NCI-H524 treated with DMSO at 0.1 percent for 48 hours (cell line): ENCODE data around the gene ABLIM1.

Experiments
- DNase-seq: peaks from one replicate; lab custom pipeline; 2025; lab: John Stamatoyannopoulos, UW

ABLIM1 gene

DNA sequence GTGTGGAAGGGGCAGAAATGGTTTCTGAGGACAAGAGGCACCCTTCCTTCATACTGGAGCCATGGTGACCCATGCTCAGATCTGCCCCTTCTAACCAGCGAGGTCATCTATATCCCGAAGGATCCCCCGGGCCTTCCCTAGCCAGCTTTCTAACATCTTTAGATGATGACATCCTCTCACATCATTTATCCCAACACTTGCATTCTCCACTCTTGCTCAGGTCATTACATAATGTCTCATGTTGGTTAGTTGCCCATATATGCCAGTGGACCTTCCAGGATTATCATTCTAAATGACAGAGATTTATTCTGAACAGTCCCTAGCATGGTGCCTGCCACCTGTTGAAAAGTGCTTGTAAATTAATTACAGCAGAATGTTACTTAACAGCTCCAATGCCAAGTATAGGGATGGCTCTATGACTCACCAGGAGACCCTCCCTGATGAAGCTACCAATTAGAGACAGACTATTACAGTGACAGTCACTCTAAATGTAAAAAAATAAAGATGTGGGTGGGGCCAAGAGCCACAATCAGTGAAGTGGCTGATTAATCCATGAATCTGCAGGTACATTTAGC is 22.6 kb upstream of the ABLIM1 start:
- no peak for DNase-seq

GRCh38 chr10:114679552-114679951 is 21.5 kb upstream of the ABLIM1 start:
- DNase-seq, result no peak

DNA sequence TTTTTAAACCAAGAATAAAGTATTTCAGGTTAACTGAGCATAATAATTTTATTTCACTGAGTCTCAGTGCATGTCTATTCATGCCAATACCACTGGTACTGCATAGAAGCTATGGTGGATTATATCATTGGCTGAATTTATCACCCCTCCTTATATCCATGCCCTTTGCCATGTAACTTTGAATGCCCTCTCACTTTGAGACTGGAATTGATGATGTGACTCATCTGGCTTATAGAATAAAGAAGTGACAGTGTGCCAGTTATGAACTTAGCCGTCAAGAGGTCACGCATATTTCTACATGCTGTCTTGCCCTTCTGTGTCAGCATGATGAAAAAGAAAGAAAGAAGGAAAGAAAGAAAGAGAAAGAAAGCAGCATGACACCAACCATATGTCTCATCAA is 20.7 kb upstream of the ABLIM1 start:
- no peak for DNase-seq

- DNase-seq, result no peak
These were observed 20.3 kb upstream of the ABLIM1 start for GRCh38 chr10:114678336-114678735.

DNA sequence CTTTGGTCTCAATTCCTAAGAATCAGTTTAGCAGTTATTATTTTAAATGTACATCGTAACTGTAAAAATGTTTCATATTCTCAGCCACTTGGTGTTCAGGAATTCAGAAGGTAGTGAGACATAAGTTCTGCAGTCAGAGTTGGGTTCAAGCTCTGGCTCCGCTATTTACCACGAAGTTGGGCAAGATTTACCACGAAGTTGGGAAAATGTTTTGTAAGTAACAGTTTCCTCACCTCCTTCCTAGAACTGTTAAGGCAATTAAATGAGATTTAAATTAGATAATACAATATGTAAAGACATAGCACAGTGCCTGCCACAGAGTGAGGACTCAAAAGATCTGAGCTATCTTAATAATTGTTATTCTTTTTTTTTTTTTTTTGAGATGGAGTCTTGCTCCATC is 16.3 kb upstream of the ABLIM1 start:
- DNase-seq, result no peak

DNA sequence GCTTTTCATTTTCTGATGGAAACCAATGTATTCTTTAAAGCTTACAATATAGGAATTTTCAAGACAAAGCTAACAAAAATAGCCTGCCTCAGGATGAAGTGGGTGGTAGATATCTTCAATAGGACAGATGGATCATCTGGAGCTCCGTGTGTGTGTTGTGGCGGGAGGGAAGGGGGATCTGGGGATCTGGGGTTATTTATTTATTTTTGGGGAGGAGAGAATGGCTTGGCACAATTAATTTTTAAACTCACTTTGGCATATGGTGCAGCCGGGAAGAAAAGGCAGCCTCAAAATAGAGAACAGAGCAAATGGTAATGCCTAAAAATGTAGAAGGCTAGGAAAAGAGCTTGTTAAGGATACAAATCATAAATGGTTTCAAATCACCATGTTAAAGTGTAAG is 11.6 kb upstream of the ABLIM1 start:
- DNase-seq, result no peak

GRCh38 chr10:114668375-114669080 is 10.5 kb upstream of the ABLIM1 start:
- no peak for DNase-seq

- DNase-seq, result no peak
These were observed 7.8 kb upstream of the ABLIM1 start for GRCh38 chr10:114665873-114666272.

DNA sequence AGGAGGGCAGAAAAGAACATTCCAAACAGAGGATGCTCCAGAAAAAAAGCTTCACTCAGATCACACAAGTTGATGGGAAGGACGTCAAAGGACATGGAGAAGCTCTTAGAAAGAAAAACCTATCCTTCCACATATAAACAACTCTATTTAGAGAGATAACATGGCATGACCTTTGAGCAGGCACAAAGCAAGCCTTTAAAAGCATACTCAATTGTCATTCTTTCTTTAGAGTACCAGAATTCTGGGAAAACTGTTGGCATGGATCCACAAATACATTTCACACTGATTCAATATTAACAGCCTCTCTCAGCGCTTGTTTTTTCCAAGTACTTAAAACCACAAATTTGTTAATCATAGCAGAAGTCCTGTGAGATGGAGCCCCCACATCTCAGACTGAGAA is 7.3 kb upstream of the ABLIM1 start:
- no peak for DNase-seq

DNA sequence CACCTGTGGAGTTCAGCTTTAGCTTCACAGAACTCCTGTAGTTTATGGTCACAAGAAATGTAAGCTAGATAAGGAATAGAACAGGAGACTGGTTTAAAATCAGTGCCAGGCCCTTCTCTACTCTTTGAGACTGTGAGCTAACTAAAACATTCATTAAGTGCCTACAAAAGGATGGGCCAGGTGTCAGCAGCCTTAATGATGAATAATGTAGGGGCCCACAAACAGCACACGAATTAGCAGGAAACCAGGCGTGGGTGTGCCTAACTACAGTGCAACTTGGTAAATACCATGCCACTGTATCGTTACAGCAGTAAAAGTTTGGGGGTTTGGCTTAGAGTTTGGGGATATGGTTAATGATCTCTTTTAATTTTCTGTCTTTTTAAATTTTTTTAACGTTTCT is 6.1 kb upstream of the ABLIM1 start:
- DNase-seq, result no peak

- DNase-seq, result no peak
These were observed 5.6 kb upstream of the ABLIM1 start for GRCh38 chr10:114663626-114664025.

- DNase-seq, result no peak
These were observed 4.7 kb upstream of the ABLIM1 start for GRCh38 chr10:114662646-114663217.

- no peak for DNase-seq
These were observed 3.3 kb upstream of the ABLIM1 start for GRCh38 chr10:114661212-114661880.

GRCh38 chr10:114655671-114656070 is 2.4 kb downstream of the ABLIM1 start:
- DNase-seq, result no peak

DNA sequence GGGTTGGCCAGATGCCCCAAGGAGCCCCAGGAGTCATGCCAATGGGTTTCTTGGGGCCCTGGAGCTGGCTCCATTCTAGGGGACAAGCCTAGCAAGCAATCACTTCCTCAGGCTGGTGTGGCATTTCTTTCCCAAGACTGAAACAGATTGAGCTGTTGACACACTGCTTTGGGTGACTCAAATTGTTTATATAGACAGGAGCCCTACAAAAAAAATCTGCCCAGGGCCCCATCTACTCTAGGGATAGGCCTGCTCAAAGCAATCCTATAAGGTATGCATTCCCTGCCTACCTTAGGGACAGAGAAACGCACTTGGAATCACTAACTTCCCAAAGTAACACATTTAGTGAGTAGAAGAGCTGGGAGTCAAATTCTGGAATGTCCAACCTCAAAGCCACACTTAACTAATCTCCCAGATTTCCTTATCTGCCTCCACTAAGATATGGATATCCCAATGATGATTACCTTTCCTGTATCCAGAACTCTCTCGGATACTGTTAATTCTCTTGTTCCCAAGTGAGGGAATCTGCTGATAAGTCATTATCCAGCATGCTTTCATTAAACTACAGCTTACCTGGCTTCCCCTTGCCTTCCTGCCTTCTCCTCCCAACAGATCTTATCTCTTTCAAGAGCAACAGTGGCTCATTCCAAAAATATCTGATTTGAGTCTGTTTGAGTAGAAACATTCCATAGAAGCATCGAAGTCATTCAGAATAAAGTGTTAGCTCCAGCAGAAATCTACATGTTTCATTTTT is 3.1 kb downstream of the ABLIM1 start:
- no peak for DNase-seq

DNA sequence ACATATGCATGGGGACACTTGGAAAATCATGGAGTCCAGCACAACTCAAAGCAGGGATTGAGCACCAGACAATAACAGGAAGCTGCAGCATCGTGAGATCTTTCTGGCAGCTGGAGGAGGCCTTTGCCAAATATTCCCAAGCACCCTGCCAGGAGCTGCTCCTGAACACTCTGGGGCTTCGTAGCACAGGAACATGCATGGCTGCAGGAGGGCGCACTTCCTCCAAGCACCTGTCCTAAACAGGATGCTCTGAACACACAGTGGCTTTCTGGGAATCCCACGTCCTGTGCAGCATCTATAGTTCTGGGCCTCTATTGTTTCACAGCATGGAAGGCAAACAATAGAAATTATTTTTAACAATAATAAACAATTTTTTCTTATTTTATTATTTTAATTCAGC is 4.1 kb downstream of the ABLIM1 start:
- DNase-seq, result no peak

DNA sequence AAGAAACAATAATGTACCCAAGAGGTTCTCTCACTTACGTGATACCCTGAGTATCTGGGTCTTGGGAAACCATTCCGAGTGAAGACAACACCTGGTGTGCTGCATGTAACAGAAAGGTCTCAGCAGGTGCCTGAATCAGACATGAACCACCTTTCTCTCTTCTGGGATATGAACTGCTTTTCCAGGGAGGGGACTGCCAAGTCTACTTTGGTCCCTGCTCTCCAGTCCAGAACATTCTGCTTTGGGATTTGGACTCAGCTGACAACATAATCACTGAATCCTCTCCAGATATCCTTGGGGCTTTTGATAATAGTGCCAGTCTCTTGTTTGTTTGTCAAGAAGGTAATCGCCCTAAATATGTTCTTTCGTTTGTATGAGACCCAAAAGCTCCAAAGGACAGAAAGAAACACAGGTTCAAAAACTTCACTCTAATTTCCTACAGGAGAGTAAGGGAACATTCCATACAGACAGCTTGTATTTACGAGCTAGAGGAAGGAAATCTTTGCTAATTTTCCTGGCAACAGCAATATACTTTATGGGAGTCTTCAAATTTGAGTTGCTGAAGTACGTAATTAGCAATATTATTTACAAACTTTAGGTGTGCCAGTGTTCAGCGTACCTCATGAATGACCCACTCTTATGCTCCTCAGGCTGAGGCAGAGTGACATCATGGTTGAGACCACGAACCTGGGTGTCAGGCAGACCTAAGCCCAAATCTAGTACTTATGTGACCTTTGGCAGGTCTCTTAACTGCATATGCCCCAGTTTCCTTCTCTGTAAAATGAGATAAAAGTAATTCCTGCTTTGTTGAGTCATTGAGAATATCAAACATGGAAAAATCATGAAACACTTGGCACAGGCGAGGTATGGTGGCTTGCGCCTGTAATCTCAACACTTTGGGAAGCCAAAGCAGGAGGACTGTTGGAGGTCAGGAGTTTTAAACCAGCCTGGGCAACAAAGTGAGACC is 5.4 kb downstream of the ABLIM1 start:
- no peak for DNase-seq

- no peak for DNase-seq
These were observed 7.2 kb downstream of the ABLIM1 start for GRCh38 chr10:114650831-114651230.

DNA sequence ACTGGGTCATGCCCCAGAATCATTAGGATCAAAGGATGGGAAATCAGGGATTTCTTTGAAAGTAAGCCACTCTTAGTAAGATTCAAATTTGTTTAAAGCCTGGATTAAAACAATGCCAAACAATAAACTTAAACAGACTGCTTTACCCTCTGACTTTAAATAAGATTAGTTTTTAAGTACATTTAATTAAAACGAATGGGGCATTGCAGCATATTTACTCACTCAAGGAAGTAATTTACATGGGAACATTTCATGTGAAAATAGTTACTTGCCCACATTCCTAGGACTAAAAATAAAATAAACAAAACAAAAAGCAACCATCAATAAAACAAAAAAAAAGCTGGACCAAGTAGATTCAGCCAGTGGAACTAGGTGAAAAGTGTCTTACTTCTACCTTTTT is 7.8 kb downstream of the ABLIM1 start:
- no peak for DNase-seq

DNA sequence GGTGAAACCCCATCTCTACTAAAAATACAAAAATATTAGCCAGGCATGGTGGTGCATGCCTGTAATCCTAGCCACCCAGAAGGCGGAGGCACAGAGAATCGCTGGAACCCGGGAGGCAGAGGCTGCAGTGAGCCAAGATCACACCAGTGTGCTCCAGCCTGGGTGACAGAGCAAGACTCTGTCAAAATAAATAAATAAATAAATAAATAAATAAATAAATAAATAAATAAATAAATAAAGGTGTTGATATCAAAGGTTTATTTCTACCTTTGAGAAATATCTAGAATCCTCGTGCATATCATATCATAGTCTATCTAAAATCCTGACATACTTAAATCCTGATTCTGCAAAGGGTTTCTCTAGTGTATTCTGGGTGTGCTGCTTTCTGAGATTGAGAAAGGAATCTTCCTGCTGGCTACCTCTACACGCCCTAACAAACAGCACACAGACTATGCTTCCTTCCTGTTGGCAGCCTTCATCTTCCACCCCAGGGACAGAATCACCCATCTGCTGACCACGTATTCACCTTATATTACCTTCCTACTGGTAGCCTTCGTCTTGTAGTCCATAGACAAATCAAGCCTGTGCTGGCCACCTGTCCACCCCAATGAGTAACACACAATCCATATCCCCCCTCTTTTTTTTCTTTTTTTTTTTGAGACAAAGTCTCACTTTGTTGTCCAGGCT is 8.7 kb downstream of the ABLIM1 start:
- no peak for DNase-seq

DNA sequence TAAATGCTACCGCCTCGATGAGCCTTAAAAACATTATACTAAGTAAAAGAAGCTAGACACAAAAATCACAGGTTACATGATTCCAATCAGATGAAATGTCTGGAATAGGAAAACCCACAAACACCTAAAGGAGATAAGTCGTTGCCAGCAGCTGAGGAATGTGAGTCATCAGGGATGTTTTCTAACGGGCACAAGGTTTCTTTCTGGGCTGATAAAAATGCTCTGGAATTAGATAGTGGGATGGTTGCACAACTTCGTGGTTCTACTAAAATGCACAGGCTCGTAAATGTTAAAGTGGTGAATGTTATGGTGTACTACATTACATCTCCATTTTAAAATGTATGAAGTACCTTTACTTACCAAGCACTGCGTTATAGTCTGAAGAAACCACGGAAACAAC is 9.7 kb downstream of the ABLIM1 start:
- no peak for DNase-seq
